Smooth muscle cell (in vitro differentiated cells): ENCODE measurements around the gene ALOX5. TPM values are rescaled to one million over a fixed set of nuclear protein-coding genes. Genes with fewer than 3 reads are reported as not detected.

Experiments used
- DNase-seq: peaks from one replicate; lab custom pipeline; 2025; ENCODE audit not compliant: unreplicated experiment; lab: John Stamatoyannopoulos, UW
- H2AFZ ChIP-seq: fragments of 200-600 bp; sonication (generic); 2 replicates; pipeline ENCODE4 v1.6.0; 2016; ENCODE audit warnings: antibody characterized with exemption, low read depth, mild to moderate bottlenecking
- H3F3A ChIP-seq: fragments of 200-600 bp; sonication (generic); 2 replicates; pipeline ENCODE4 v1.6.0; 2017; ENCODE audit warnings: antibody characterized with exemption, low read depth
- H3K27ac ChIP-seq: fragments of 200-600 bp; sonication (generic); 2 replicates; pipeline ENCODE4 v1.5.1; 2016; ENCODE audit warnings: low read depth, mild to moderate bottlenecking
- H3K27me3 ChIP-seq: fragments of 200-600 bp; sonication (generic); 2 replicates; pipeline ENCODE4 v1.6.1; 2016; ENCODE audit warnings: low read depth, mild to moderate bottlenecking
- H3K36me3 ChIP-seq: fragments of 200-600 bp; sonication (generic); 2 replicates; pipeline ENCODE4 v1.5.1; 2016; ENCODE audit warnings: low read depth
- H3K4me1 ChIP-seq: fragments of 200-600 bp; sonication (generic); 2 replicates; pipeline ENCODE4 v1.5.1; 2016; ENCODE audit warnings: low read depth
- H3K4me2 ChIP-seq: fragments of 200-600 bp; sonication (generic); 2 replicates; pipeline ENCODE4 v1.6.0; 2016; ENCODE audit warnings: mild to moderate bottlenecking
- H3K4me3 ChIP-seq: fragments of 200-600 bp; sonication (generic); 2 replicates; pipeline ENCODE4 v1.5.1; 2016; ENCODE audit warnings: mild to moderate bottlenecking
- H3K79me2 ChIP-seq: fragments of 200-600 bp; sonication (generic); 2 replicates; pipeline ENCODE4 v1.6.0; 2016; ENCODE audit warnings: low read depth, mild to moderate bottlenecking
- H3K9ac ChIP-seq: fragments of 200-600 bp; sonication (generic); 2 replicates; pipeline ENCODE4 v1.6.0; 2016; ENCODE audit warnings: low read depth
- H3K9me3 ChIP-seq: fragments of 200-600 bp; sonication (generic); replicated peaks from 2 replicates; pipeline ENCODE4 v1.5.1; 2016; ENCODE audit warnings: low read depth
- H4K20me1 ChIP-seq: fragments of 200-600 bp; sonication (generic); 2 replicates; pipeline ENCODE4 v1.6.0; 2016; ENCODE audit warnings: low read depth
- WGBS: methylation state at CpG from one replicate; pipeline ENCODE4 v1.1.7; 2016; ENCODE audit warnings: low lambda C conversion rate; 5-methylcytosine and 5-hydroxymethylcytosine counted together
- polyA plus RNA-seq: library from polyadenylated mRNA; unstranded; fragments of >200 nt; fragmentation: Nextera tagmentation; extraction: Ambion mirVana; gene quantifications from 2 replicates; pipeline ENCODE4 v1.2.1, GENCODE V29; 2016
- total RNA-seq: library from RNA; depleted of rRNA; stranded (reverse); fragments of >200 nt; gene quantifications from 2 replicates; pipeline ENCODE4 v1.2.3, GENCODE V29; 2014
- TF ChIP-seq, protein P1 (sequence below): fragments of 200-600 bp; sonication (generic); IDR thresholded peaks from 2 replicates; pipeline ENCODE4 v1.5.1; 2017; ENCODE audit warnings: borderline replicate concordance, mild to moderate bottlenecking, antibody characterized with exemption; ENCODE audit not compliant: insufficient read depth, poor library complexity, severe bottlenecking

ALOX5 gene
- total and polyA plus RNA-seq, 2 experiments from 2014 or later, result 0.18 TPM; not detected in 1

DNA sequence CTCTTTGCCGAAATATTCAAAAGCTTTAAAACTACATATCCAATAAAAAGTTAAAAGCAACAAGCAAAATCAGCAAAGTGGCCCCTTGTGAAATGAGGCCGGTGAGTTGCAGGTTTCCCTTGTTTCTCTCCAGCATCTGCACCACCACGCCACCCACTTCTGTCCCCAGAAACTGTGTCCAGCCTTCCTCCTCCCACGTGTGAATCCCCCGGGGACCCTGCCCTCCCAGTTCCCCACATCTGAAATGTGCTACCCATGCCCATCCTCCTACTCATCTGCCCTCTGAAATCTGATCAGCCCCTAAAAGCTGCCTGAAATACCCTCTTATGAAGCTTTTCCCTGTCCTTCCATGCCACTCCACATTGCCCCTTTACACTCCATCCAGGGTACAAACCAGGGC is 3.8 kb downstream of the ALOX5 start:
- Histone ChIP-seq H2AFZ (no peak overlapping the region), H3K4me3 (no peak overlapping the region), H3K27me3 (peaks cover 44% of the 10 kb centered on the region), H3K79me2 (no peaks in the 10 kb centered on the region), H3F3A (no peaks in the 10 kb centered on the region), H3K4me2 (no peak overlapping the region), H3K4me1 (no peaks in the 10 kb centered on the region), H3K36me3 (no peaks in the 10 kb centered on the region), H4K20me1 (no peaks in the 10 kb centered on the region), H3K27ac (no peak overlapping the region), H3K9ac (no peak overlapping the region), H3K9me3 (no peaks in the 10 kb centered on the region)
- DNase-seq, result no peak
- 93% methylated on average over 5 of the region's 5 CpGs for WGBS
- TF ChIP-seq, protein P1, sequence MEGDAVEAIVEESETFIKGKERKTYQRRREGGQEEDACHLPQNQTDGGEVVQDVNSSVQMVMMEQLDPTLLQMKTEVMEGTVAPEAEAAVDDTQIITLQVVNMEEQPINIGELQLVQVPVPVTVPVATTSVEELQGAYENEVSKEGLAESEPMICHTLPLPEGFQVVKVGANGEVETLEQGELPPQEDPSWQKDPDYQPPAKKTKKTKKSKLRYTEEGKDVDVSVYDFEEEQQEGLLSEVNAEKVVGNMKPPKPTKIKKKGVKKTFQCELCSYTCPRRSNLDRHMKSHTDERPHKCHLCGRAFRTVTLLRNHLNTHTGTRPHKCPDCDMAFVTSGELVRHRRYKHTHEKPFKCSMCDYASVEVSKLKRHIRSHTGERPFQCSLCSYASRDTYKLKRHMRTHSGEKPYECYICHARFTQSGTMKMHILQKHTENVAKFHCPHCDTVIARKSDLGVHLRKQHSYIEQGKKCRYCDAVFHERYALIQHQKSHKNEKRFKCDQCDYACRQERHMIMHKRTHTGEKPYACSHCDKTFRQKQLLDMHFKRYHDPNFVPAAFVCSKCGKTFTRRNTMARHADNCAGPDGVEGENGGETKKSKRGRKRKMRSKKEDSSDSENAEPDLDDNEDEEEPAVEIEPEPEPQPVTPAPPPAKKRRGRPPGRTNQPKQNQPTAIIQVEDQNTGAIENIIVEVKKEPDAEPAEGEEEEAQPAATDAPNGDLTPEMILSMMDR, result no peak

DNA sequence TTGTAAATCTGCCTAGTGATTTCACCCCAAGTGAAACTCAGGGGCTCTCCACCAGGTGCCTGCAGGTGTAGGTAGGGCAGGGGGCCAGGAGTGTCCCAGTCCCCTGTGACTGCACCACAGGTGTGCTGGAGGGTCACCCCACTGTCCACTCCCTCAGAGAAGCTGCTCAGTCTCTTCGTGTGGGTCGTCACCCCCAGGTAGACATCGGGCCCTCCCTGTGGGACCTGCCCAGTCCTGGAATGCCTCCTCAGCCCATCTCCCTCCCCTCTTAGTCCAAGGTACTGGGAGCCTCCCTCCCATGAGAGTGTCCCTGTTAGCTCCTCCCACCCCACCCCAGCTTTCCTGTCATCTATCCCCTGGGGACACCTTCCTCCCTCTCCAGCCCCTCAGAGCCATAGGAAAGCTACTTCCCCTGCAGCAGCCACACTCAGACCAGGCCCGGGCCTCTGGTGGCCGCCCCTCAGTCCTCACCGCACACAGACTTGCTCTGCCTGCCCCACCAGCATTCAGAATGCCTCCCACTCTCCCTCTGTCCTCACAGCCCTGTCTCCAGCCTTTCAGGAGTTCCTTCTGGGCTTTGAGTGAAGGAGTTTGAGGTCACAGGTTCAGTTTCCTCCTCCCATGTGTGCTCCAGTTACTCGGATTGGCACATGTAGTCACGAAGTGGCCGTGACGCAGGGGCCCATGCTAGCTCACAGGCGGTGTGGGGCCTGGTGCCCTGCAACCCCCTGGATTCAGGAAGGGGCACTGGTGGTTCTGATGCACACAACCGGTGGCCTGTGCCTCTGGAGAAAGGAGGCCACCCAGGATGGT is 5.1 kb downstream of the ALOX5 start:
- Histone ChIP-seq H3K79me2 (no peaks in the 10 kb centered on the region), H2AFZ (no peak overlapping the region), H3K27me3 (peaks cover 31% of the 10 kb centered on the region), H3K4me2 (no peak overlapping the region), H3K4me1 (no peaks in the 10 kb centered on the region), H3K9ac (no peak overlapping the region), H3K9me3 (no peaks in the 10 kb centered on the region), H3K27ac (no peak overlapping the region), H3K4me3 (no peak overlapping the region), H3K36me3 (no peaks in the 10 kb centered on the region), H3F3A (no peaks in the 10 kb centered on the region), H4K20me1 (no peaks in the 10 kb centered on the region)
- no peak for DNase-seq
- TF ChIP-seq, protein P1, result no peak
- 92% methylated on average over 12 of the region's 12 CpGs for WGBS

DNA sequence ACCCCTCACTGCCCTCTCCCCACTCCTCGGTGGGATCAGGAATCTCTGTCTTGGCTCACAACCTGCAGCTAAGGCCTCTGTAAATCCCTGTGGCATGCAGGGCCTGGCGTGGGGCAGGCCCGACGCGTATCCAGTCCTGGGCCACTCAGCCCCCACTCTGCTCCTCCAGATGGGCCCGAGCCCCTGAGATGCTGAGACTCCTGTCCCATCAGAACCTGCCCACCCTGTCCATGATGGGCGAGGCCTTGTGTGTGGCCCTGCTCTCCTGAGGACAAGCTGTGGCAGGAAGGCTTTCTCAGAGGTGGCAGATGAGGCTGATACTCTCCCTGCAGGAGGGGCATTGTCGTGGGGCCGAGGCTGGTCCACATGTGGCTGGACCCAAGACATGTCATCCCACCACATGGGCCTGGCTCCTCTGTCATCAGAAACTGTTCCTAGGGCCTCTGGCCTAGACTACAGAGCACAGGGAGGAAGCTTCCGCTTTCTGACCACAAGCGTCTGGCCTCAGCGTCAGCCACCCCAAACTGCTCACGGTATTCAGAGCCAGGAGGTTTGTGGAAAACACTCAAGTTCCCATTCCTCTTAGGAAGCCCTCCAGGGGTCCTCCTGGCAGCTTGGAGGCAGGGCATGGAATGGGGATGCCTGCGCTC is 6.0 kb downstream of the ALOX5 start:
- TF ChIP-seq, protein P1, result no peak
- DNase-seq, result no peak
- no peaks in the 10 kb centered on the region for H3K4me1 ChIP-seq
- no peak overlapping the region for H3K4me3 ChIP-seq
- no peaks in the 10 kb centered on the region for H3K9me3 ChIP-seq
- WGBS, result 93% methylated on average over 14 of the region's 14 CpGs
- H3K4me2 ChIP-seq, result no peak overlapping the region
- no peaks in the 10 kb centered on the region for H3K79me2 ChIP-seq
- H3F3A ChIP-seq, result no peaks in the 10 kb centered on the region
- H3K9ac ChIP-seq, result no peak overlapping the region
- peaks cover 22% of the 10 kb centered on the region for H3K27me3 ChIP-seq
- H4K20me1 ChIP-seq, result no peaks in the 10 kb centered on the region
- H3K27ac ChIP-seq, result no peak overlapping the region
- H2AFZ ChIP-seq, result no peak overlapping the region
- no peaks in the 10 kb centered on the region for H3K36me3 ChIP-seq
